BLaER1 treated with 17β-estradiol and CSF1 and Interleukin-3, amounts not matched to agents 10 nM and 100 nM (cell line): ENCODE results near the gene NR3C1.
"Not testable (repeated sequence)": the region's sequence is repeated elsewhere in the genome, so short reads cannot be mapped to it uniquely, and the experiment has no call there.

Source experiments
- H3K27ac ChIP-seq, 11 experiments: shearing (Covaris generic); formaldehyde crosslinking; 2 replicates each; pipeline ENCODE4 v1.8.1; 2022
- H3K27me3 ChIP-seq, 11 experiments: shearing (Covaris generic); formaldehyde crosslinking; 2 replicates each; pipeline ENCODE4 v1.8.1; 2022
- H3K36me3 ChIP-seq, 11 experiments: shearing (Covaris generic); formaldehyde crosslinking; 2 replicates each; pipeline ENCODE4 v1.8.1; 2022
- H3K4me1 ChIP-seq, 10 experiments: shearing (Covaris generic); formaldehyde crosslinking; 2 replicates each; pipeline ENCODE4 v1.8.1; 2022
- H3K4me2 ChIP-seq, 11 experiments: shearing (Covaris generic); formaldehyde crosslinking; 2 replicates each; pipeline ENCODE4 v1.8.1; 2022
- H3K4me3 ChIP-seq, 10 experiments: shearing (Covaris generic); formaldehyde crosslinking; 2 replicates each; pipeline ENCODE4 v1.8.1; 2022
- H3K9ac ChIP-seq, 11 experiments: shearing (Covaris generic); formaldehyde crosslinking; 2 replicates each; pipeline ENCODE4 v1.8.1; 2022
- H3K9me3 ChIP-seq, 11 experiments: shearing (Covaris generic); formaldehyde crosslinking; replicated peaks in 1 of 11; 2 replicates each; pipeline ENCODE4 v1.8.1; 2022
- H4K20me1 ChIP-seq, 11 experiments: shearing (Covaris generic); formaldehyde crosslinking; 2 replicates each; pipeline ENCODE4 v1.8.1; 2022
- Cebpa-rat ChIP-seq, 11 experiments: shearing (Covaris generic); IDR thresholded peaks; 2 replicates each; pipeline ENCODE4 v1.8.1; 2022

Gene NR3C1

DNA sequence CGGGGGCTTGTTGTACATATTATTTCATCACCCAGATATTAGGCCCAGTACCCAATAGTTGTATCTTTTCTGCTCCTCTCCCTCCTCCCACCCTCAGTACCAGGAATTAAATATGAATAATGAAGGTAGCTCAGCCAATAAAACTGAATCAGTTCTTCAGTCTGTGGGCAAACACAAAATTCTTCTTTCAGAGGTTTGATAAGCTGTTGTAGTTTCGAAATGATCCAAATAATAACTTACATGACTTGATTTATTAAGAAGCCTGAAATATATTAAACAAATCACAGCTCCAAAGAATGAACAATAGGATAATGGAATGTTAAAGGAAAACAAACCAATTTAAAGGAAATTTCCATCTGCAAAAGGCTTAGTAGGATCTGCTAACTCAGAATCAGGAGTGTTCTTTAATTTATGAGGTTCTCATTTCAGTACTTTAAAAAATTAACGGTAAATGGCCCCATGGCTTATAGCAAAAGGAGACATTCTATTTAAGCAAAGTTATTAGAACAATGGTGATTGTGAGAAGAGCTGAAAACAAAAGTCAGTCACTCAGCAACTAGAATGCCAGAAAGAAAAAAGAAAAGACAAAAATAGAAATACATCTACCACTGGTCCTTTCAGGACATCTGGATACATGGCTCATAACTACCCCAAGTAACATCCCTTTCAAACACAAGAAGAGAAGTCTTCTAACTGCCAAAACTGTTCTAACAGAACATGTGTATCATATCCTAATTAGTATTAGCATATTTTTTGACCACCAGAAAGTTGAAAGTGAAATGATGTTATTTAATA is 62.4 kb downstream of the NR3C1 start:
- Histone ChIP-seq H3K4me1 (peaks cover 0 to 19% (median 6%) of the 10 kb centered on the region in 10 experiments; a peak in 10 of 20 replicates), H3K27ac (no peak overlapping the region), H3K4me2 (no peak overlapping the region), H3K27me3 (no peaks in the 10 kb centered on the region), H3K4me3 (no peak overlapping the region), H3K36me3 (peaks cover 29 to 93% (median 73%) of the 10 kb centered on the region in 11 experiments; a peak in 21 of 22 replicates), H3K9me3 (peaks cover 0 to 8% (median 0%) of the 10 kb centered on the region in 11 experiments; a peak in 4 of 22 replicates), H3K9ac (no peak overlapping the region), H4K20me1 (peaks cover 87 to 100% (median 98%) of the 10 kb centered on the region in 11 experiments)
- TF ChIP-seq Cebpa-rat (IDR thresholded peaks at IDR 0.05): no peak

DNA sequence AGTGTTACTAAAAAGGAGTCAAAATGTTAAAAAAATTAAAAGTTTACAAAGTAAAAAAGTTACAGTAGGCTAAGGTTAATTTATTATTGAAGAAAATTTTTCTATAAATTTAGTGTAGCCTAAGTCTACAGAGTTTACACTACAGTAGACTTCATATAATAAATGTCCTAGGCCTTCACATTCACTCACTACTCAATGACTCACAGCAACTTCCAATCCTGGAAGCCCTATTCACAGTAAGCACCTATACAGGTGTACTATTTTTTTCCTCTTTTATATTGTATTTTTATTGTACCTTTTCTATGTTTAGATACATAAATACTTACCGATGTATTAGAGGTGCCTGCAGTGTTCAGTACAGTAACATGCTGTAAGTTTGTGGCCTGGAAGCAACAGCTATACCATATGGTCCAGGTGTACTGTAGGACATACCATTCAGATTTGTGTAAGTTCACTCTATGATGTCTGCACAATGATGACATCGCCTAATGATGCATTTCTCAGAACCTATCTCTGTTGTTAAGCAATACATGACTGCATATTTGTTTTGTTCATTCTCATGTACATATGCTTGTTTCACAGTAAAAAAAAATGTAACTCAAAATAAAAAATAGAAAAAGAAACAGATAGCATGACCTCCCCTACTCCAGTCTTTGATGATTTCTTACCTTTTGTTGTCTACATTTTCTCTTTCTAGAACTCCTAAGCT is 64.7 kb downstream of the NR3C1 start:
- Histone ChIP-seq H3K36me3 (peaks cover 42 to 95% (median 73%) of the 10 kb centered on the region in 11 experiments; a peak in 21 of 22 replicates), H3K9me3 (peaks cover 0 to 9% (median 6%) of the 10 kb centered on the region in 11 experiments; a peak in 10 of 22 replicates), H3K27me3 (no peaks in the 10 kb centered on the region), H3K4me3 (no peak overlapping the region), H3K27ac (no peak overlapping the region), H3K4me2 (no peak overlapping the region), H4K20me1 (peaks cover 70 to 96% (median 93%) of the 10 kb centered on the region in 11 experiments), H3K4me1 (peaks cover 0 to 19% (median 6%) of the 10 kb centered on the region in 10 experiments; a peak in 10 of 20 replicates), H3K9ac (no peak overlapping the region)
- no peak for TF ChIP-seq Cebpa-rat (IDR thresholded peaks at IDR 0.05)

DNA sequence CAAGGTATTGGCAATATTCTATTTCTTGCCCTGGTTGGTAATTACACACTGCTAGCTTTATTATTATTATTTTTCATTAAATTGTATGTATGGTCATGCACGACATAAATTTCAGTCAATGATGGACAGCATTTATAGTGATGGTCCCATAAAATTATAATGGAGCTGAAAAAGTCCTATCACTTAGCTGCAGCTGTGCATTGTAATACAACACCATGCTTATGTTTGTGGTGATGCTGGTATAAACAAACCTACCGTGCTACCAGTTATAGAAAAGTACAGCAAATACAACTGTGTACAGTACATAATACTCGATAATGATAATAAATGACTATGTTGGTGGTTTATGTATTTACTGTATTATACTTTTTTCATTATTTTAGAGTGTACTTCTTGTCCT is 65.5 kb downstream of the NR3C1 start:
- Histone ChIP-seq H3K9ac (no peak overlapping the region), H4K20me1 (peaks cover 61 to 87% (median 84%) of the 10 kb centered on the region in 11 experiments; a peak in 21 of 22 replicates), H3K4me3 (no peak overlapping the region), H3K27me3 (no peaks in the 10 kb centered on the region), H3K4me1 (peaks cover 0 to 14% (median 6%) of the 10 kb centered on the region in 10 experiments; a peak in 10 of 20 replicates), H3K36me3 (peaks cover 47 to 94% (median 74%) of the 10 kb centered on the region in 11 experiments; a peak in 21 of 22 replicates), H3K4me2 (no peak overlapping the region), H3K27ac (no peak overlapping the region), H3K9me3 (peaks cover 0 to 14% (median 7%) of the 10 kb centered on the region in 11 experiments; a peak in 11 of 22 replicates)
- no peak for TF ChIP-seq Cebpa-rat (IDR thresholded peaks at IDR 0.05)

DNA sequence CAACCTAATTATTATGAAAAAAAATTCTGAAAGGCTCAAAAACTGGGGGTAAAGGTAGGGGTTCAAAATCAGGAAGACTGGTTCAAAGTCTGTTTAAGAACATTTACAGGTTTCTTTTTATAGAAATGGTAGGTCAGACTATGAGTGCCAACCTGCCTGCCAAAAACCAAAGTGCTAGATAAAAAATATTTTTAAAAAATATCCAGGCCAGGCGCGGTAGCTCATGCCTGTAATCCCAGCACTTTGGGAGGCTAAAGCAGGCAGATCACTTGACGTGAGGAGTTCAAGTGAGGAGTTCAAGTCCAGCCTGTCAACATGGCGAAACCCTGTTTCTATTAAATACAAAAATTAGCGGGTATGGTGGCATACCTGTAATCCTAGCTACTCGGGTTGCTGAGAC is 67.0 kb downstream of the NR3C1 start:
- Histone ChIP-seq H3K4me2 (no peak overlapping the region), H3K4me3 (no peak overlapping the region), H3K27me3 (no peaks in the 10 kb centered on the region), H3K9me3 (peaks cover under 1 to 22% (median 14%) of the 10 kb centered on the region in 11 experiments; a peak in 20 of 22 replicates), H3K36me3 (peaks cover 46 to 87% (median 70%) of the 10 kb centered on the region in 11 experiments; a peak in 21 of 22 replicates), H3K27ac (no peak overlapping the region), H3K9ac (no peak overlapping the region), H4K20me1 (peaks cover 51 to 77% (median 74%) of the 10 kb centered on the region in 11 experiments; a peak in 20 of 22 replicates), H3K4me1 (no peaks in the 10 kb centered on the region; a peak in 1 of 20 replicates)
- no peak for TF ChIP-seq Cebpa-rat (IDR thresholded peaks at IDR 0.05)

DNA sequence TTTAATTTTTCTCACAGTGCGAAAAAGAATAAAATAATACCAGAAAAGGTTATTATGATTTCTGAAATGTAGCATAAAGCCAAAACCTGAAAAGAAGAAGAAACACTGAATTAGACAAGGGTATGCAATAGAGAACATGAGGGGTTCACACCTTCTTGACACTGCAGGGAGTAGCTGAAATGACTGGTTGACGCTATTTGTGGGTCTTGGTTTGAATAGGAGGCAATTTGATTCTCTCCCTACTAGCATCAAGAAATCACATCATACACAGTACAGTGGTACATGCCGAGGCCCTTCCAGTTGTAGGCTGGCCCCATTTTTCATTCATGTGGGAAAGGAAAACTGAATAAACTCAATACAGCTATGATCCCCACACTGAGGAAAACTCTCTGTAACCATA is 68.6 kb downstream of the NR3C1 start:
- peaks cover 40 to 76% (median 70%) of the 10 kb centered on the region in 11 experiments; a peak in 20 of 22 replicates for H4K20me1 ChIP-seq
- H3K36me3 ChIP-seq: peaks cover 52 to 87% (median 70%) of the 10 kb centered on the region in 11 experiments; a peak in 21 of 22 replicates
- peaks cover 0 to 10% (median 0%) of the 10 kb centered on the region in 10 experiments; a peak in 3 of 20 replicates for H3K4me1 ChIP-seq

DNA sequence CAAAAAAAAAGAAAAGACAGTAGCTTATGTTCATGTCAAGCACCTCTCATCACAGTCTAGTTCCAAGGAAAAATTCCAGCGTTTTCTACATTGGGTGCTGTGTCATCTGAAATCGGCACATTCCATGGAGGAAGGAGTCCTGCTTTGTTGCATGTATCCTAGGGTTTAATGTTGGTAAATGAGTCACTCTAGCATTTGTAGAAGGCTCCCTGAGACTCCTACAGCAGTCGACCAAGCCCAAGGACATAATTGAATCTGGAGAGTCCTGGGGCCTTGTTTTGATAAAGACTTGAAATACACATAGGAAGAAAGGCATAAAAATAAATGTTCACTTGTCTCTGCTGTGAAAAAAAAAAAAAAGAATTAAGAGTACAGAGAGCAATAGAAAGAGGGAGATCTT is 69.1 kb downstream of the NR3C1 start:
- H3K9ac ChIP-seq, H3K4me3 ChIP-seq, H3K4me2 ChIP-seq, H3K27me3 ChIP-seq, H3K27ac ChIP-seq: not testable (repeated sequence)
- Histone ChIP-seq H3K4me1 (peaks cover 0 to 10% (median 0%) of the 10 kb centered on the region in 10 experiments; a peak in 3 of 20 replicates), H3K9me3 (peaks cover 12 to 41% (median 33%) of the 10 kb centered on the region in 11 experiments; a peak in 21 of 22 replicates), H3K36me3 (peaks cover 49 to 88% (median 68%) of the 10 kb centered on the region in 11 experiments; a peak in 21 of 22 replicates), H4K20me1 (peaks cover 35 to 76% (median 65%) of the 10 kb centered on the region in 11 experiments; a peak in 20 of 22 replicates)

More for the DNA sequence above, 68.6 kb downstream of the NR3C1 start:
- Histone ChIP-seq H3K4me3 (no peak overlapping the region), H3K4me2 (no peak overlapping the region), H3K27ac (no peak overlapping the region), H3K27me3 (no peaks in the 10 kb centered on the region), H3K9me3 (peaks cover 11 to 38% (median 28%) of the 10 kb centered on the region in 11 experiments; a peak in 21 of 22 replicates), H3K9ac (no peak overlapping the region)
- TF ChIP-seq Cebpa-rat (IDR thresholded peaks at IDR 0.05): no peak

DNA sequence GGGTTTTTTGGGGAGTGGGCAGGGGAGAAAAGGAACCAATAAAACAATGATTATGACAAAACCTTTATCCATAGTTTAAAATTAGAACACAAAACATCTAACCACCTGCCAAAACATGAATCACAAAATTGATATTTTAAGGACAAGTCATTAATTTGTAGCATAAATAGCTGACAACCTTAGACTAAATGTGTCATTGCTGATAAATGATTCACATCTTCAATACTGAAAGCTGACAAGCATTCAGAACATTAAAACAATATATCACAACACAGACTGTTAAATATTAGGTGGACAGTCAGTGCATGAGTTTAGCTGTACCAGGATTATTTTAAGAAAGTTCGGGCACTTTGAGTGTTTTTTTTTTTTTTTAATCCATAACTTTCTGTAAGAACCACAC is 71.5 kb downstream of the NR3C1 start:
- H3K27ac ChIP-seq: no peak overlapping the region
- H4K20me1 ChIP-seq: peaks cover 30 to 75% (median 64%) of the 10 kb centered on the region in 11 experiments; a peak in 19 of 22 replicates
- peaks cover 54 to 88% (median 77%) of the 10 kb centered on the region in 11 experiments for H3K36me3 ChIP-seq
- no peak overlapping the region for H3K4me3 ChIP-seq
- H3K4me1 ChIP-seq: peaks cover 0 to 10% (median 0%) of the 10 kb centered on the region in 10 experiments; a peak in 3 of 20 replicates
- no peak overlapping the region for H3K9ac ChIP-seq
- H3K27me3 ChIP-seq: no peaks in the 10 kb centered on the region
- H3K9me3 ChIP-seq: peaks cover 36 to 66% (median 57%) of the 10 kb centered on the region in 11 experiments
- TF ChIP-seq Cebpa-rat (IDR thresholded peaks at IDR 0.05): no peak
- H3K4me2 ChIP-seq: no peak overlapping the region

DNA sequence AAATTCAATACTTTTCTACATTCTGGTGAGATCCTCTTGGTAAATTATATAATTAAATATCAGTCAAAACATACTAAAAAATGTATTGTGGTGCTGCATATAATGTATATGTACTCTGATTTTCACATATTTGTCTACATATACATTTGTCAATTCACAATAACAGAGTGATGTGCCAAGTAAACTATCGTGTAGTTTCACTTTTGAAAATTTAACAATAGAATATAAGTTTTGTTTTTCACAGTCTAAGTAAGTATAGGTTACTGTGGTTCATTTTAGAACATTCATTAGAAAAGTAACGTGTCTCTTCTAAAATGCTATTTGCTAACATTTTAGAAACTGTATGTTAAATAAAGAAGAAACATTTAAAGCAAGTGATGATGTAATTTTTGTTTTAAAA is 73.6 kb downstream of the NR3C1 start:
- peaks cover 57 to 85% (median 76%) of the 10 kb centered on the region in 11 experiments for H3K9me3 ChIP-seq
- no peak for TF ChIP-seq Cebpa-rat (IDR thresholded peaks at IDR 0.05)
- no peak overlapping the region for H3K27ac ChIP-seq
- H3K36me3 ChIP-seq: peaks cover 52 to 89% (median 80%) of the 10 kb centered on the region in 11 experiments
- H3K4me2 ChIP-seq: no peak overlapping the region
- H3K9ac ChIP-seq: no peak overlapping the region
- peaks cover 0 to 10% (median 0%) of the 10 kb centered on the region in 10 experiments; a peak in 3 of 20 replicates for H3K4me1 ChIP-seq
- no peak overlapping the region for H3K4me3 ChIP-seq
- H4K20me1 ChIP-seq: peaks cover 25 to 68% (median 51%) of the 10 kb centered on the region in 11 experiments; a peak in 15 of 22 replicates
- H3K27me3 ChIP-seq: no peaks in the 10 kb centered on the region
